HepG2 (cell line): ENCODE results near the gene AADACL4. TPM values are rescaled to one million over a fixed set of nuclear protein-coding genes. Genes with fewer than 3 reads are reported as not detected.

Experiments
- BCL6 ChIP-seq: IDR thresholded peaks from 2 replicates; pipeline ENCODE4 v1.6.1; 2016; ENCODE audit warnings: missing genetic modification reagents, missing compliant biosample characterization
- DRAP1 ChIP-seq: IDR thresholded peaks from 2 replicates; pipeline ENCODE4 v1.6.1; 2016; ENCODE audit warnings: missing genetic modification reagents, missing compliant biosample characterization
- FOXA1 ChIP-seq, 2 experiments: fragments of 450-650 bp in 1 of 2; sonication (generic) in 1 of 2; formaldehyde crosslinking in 1 of 2; IDR thresholded peaks; 2 replicates each; pipeline versions ENCODE4 v1.4.0 to v1.6.1; 2016 to 2020; ENCODE audit warnings: missing genetic modification reagents in 1 of 2
- HNRNPL ChIP-seq: fragments of 200-400 bp; formaldehyde crosslinking; IDR thresholded peaks from 2 replicates; pipeline ENCODE4 v1.6.1; 2017; ENCODE audit warnings: mild to moderate bottlenecking, low read depth, low read length
- MIXL1 ChIP-seq: IDR thresholded peaks from 2 replicates; pipeline ENCODE4 v1.6.1; 2016
- NPAS2 ChIP-seq: sonication (generic); formaldehyde crosslinking; IDR thresholded peaks from 2 replicates; pipeline ENCODE4 v1.8.0; 2022; ENCODE audit warnings: mild to moderate bottlenecking, missing genetic modification reagents, borderline replicate concordance
- PTBP1 ChIP-seq: fragments of 200-400 bp; formaldehyde crosslinking; IDR thresholded peaks from 2 replicates; pipeline ENCODE4 v1.6.1; 2018; ENCODE audit warnings: low read length, low read depth; ENCODE audit not compliant: poor library complexity, severe bottlenecking
- SALL1 ChIP-seq: sonication (generic); formaldehyde crosslinking; IDR thresholded peaks from 2 replicates; pipeline ENCODE4 v1.8.0; 2022; ENCODE audit warnings: mild to moderate bottlenecking, missing genetic modification reagents
- SALL2 ChIP-seq: sonication (generic); formaldehyde crosslinking; IDR thresholded peaks from 2 replicates; pipeline ENCODE4 v1.8.1; 2023; ENCODE audit warnings: mild to moderate bottlenecking, missing genetic modification reagents, inconsistent platforms
- SAP130 ChIP-seq: IDR thresholded peaks from 2 replicates; pipeline ENCODE4 v1.6.1; 2016; ENCODE audit warnings: low read depth
- TAF1 ChIP-seq: sonication (generic); formaldehyde crosslinking; IDR thresholded peaks from 2 replicates; pipeline ENCODE4 v1.4.0; 2020; ENCODE audit warnings: missing genetic modification reagents
- TCF7 ChIP-seq: sonication (generic); IDR thresholded peaks from 2 replicates; pipeline ENCODE4 v1.6.1; 2016; ENCODE audit warnings: antibody characterized with exemption, low read depth
- THYN1 ChIP-seq: sonication (generic); formaldehyde crosslinking; IDR thresholded peaks from 2 replicates; pipeline ENCODE4 v1.8.1; 2023; ENCODE audit warnings: low read depth, mild to moderate bottlenecking, moderate library complexity, missing genetic modification reagents, borderline replicate concordance
- ZBTB20 ChIP-seq: sonication (generic); formaldehyde crosslinking; IDR thresholded peaks from 2 replicates; pipeline ENCODE4 v1.8.1; 2023; ENCODE audit warnings: missing genetic modification reagents, low read depth, mild to moderate bottlenecking, borderline replicate concordance
- ZBTB21 ChIP-seq: sonication (generic); formaldehyde crosslinking; IDR thresholded peaks from 2 replicates; pipeline ENCODE4 v1.4.0; 2020; ENCODE audit warnings: missing genetic modification reagents
- ZBTB25 ChIP-seq: IDR thresholded peaks from 2 replicates; pipeline ENCODE4 v1.6.1; 2018; ENCODE audit warnings: missing genetic modification reagents
- ZNF414 ChIP-seq: sonication (generic); formaldehyde crosslinking; IDR thresholded peaks from 2 replicates; pipeline ENCODE4 v1.5.0; 2020; ENCODE audit warnings: missing genetic modification reagents
- ZNF768 ChIP-seq: sonication (generic); formaldehyde crosslinking; IDR thresholded peaks from 2 replicates; pipeline ENCODE4 v1.4.0; 2020; ENCODE audit warnings: missing genetic modification reagents
- polyA plus RNA-seq, 8 experiments: library from polyadenylated mRNA; depleted of rRNA in 3 of 8; stranded (reverse) in 7 of 8; unstranded in 1 of 8; fragments of >200 nt; fragmentation: Illumina TruSeq in 4 of 8; extraction: Trizol in 4 of 8; gene quantifications; 2 replicates each; pipeline versions ENCODE4 v1.2.1 to v1.2.3, GENCODE V29; 2011 to 2016; ENCODE audit warnings: low read depth in 4 of 8, missing spikeins in 1 of 8, mixed read lengths in 1 of 8; ENCODE audit not compliant: insufficient read depth in 1 of 8
- total RNA-seq, 5 experiments: library from RNA; depleted of rRNA; stranded (reverse); fragments of >200 nt; fragmentation: Illumina TruSeq; extraction: Trizol; gene quantifications; 2 replicates each; pipeline ENCODE4 v1.2.3, GENCODE V29; 2016; ENCODE audit warnings: low read depth in 1 of 5
- TF ChIP-seq, protein P1 (sequence below): sonication (generic); formaldehyde crosslinking; IDR thresholded peaks from 2 replicates; pipeline ENCODE4 v1.5.0; 2020; ENCODE audit warnings: missing genetic modification reagents, mild to moderate bottlenecking, borderline replicate concordance
- TF ChIP-seq, protein P2 (sequence below): sonication (generic); formaldehyde crosslinking; IDR thresholded peaks from 2 replicates; pipeline ENCODE4 v1.4.0; 2020; ENCODE audit warnings: mild to moderate bottlenecking, missing genetic modification reagents, borderline replicate concordance

The AADACL4 gene
- total and polyA plus RNA-seq, 2 of the 13 experiments (the other 11 are each of a cell fraction or from before 2014, with no cell fraction given) = not detected

- TF ChIP-seq THYN1 (CRISPR knock-in tag) (no peak), BCL6 (CRISPR knock-in tag) (peak; percentile 66; the same call in 1 of the 2 replicates), TAF1 (CRISPR knock-in tag) (peak; percentile 81), ZNF414 (CRISPR knock-in tag) (no peak), ZBTB25 (CRISPR knock-in tag) (no peak), FOXA1 (IDR thresholded peaks at IDR 0.05) (no peak), FOXA1 (CRISPR knock-in tag; IDR thresholded peaks at IDR 0.05) (peak; percentile 46; the same call in 1 of the 2 replicates), ZNF768 (CRISPR knock-in tag) (no peak), MIXL1 (CRISPR knock-in tag) (no peak), HNRNPL (peak; percentile 56; the same call in 1 of the 2 replicates), SAP130 (peak; percentile 72), TCF7 (peak; percentile 17; the same call in 1 of the 2 replicates), DRAP1 (peak; percentile 59; the same call in 1 of the 2 replicates), PTBP1 (no peak), NPAS2 (CRISPR knock-in tag) (no peak), SALL1 (peak; percentile 33), SALL2 (CRISPR knock-in tag) (no peak), ZBTB21 (CRISPR knock-in tag) (no peak), ZBTB20 (0 out of 2 replicates have a peak, but pooled peaks have one; percentile 54)
- TF ChIP-seq, protein P1, sequence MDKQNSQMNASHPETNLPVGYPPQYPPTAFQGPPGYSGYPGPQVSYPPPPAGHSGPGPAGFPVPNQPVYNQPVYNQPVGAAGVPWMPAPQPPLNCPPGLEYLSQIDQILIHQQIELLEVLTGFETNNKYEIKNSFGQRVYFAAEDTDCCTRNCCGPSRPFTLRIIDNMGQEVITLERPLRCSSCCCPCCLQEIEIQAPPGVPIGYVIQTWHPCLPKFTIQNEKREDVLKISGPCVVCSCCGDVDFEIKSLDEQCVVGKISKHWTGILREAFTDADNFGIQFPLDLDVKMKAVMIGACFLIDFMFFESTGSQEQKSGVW (CRISPR knock-in tag) = no peak
- TF ChIP-seq, protein P2, sequence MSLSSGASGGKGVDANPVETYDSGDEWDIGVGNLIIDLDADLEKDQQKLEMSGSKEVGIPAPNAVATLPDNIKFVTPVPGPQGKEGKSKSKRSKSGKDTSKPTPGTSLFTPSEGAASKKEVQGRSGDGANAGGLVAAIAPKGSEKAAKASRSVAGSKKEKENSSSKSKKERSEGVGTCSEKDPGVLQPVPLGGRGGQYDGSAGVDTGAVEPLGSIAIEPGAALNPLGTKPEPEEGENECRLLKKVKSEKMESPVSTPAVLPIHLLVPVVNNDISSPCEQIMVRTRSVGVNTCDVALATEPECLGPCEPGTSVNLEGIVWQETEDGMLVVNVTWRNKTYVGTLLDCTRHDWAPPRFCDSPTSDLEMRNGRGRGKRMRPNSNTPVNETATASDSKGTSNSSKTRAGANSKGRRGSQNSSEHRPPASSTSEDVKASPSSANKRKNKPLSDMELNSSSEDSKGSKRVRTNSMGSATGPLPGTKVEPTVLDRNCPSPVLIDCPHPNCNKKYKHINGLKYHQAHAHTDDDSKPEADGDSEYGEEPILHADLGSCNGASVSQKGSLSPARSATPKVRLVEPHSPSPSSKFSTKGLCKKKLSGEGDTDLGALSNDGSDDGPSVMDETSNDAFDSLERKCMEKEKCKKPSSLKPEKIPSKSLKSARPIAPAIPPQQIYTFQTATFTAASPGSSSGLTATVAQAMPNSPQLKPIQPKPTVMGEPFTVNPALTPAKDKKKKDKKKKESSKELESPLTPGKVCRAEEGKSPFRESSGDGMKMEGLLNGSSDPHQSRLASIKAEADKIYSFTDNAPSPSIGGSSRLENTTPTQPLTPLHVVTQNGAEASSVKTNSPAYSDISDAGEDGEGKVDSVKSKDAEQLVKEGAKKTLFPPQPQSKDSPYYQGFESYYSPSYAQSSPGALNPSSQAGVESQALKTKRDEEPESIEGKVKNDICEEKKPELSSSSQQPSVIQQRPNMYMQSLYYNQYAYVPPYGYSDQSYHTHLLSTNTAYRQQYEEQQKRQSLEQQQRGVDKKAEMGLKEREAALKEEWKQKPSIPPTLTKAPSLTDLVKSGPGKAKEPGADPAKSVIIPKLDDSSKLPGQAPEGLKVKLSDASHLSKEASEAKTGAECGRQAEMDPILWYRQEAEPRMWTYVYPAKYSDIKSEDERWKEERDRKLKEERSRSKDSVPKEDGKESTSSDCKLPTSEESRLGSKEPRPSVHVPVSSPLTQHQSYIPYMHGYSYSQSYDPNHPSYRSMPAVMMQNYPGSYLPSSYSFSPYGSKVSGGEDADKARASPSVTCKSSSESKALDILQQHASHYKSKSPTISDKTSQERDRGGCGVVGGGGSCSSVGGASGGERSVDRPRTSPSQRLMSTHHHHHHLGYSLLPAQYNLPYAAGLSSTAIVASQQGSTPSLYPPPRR (CRISPR knock-in tag) = peak; percentile 60; the same call in 1 of the 2 replicates
Observed at GRCh38 chr1:12617901-12618660, 25.8 kb upstream of the AADACL4 start, which contains the start of gene DHRS3 (continued).
